Neural progenitor cell (in vitro differentiated cells): ENCODE results near the gene PTPRN2. TPM values are rescaled to one million over a fixed set of nuclear protein-coding genes. Genes with fewer than 3 reads are reported as not detected.
A peak's percentile ranks its signal among the peaks of the same experiment; 100 is the strongest.

ENCODE experiments used
- DNase-seq: peaks from one replicate; pipeline ENCODE4 v3.0.0-alpha.2; 2016; ENCODE audit warnings: low spot score
- H2AFZ ChIP-seq: fragments of 200-600 bp; sonication (generic); replicated peaks from 2 replicates; pipeline ENCODE4 v1.6.1; 2016; ENCODE audit warnings: antibody characterized with exemption
- H3F3A ChIP-seq: fragments of 200-600 bp; sonication (generic); 2 replicates; pipeline ENCODE4 v1.6.1; 2016; ENCODE audit warnings: antibody characterized with exemption, low read depth
- H3K27ac ChIP-seq: fragments of 200-600 bp; sonication (generic); 2 replicates; pipeline ENCODE4 v1.5.1; 2016; ENCODE audit warnings: mild to moderate bottlenecking
- H3K27me3 ChIP-seq: fragments of 200-600 bp; sonication (generic); 2 replicates; pipeline ENCODE4 v1.6.1; 2016; ENCODE audit warnings: mild to moderate bottlenecking, moderate library complexity
- H3K36me3 ChIP-seq: fragments of 200-600 bp; sonication (generic); 2 replicates; pipeline ENCODE4 v1.5.1; 2016
- H3K4me1 ChIP-seq: fragments of 200-600 bp; sonication (generic); 2 replicates; pipeline ENCODE4 v1.6.1; 2016; ENCODE audit warnings: mixed run types
- H3K4me2 ChIP-seq: fragments of 200-600 bp; sonication (generic); 2 replicates; pipeline ENCODE4 v1.6.1; 2016
- H3K4me3 ChIP-seq: fragments of 200-600 bp; sonication (generic); 2 replicates; pipeline ENCODE4 v1.5.1; 2016
- H3K79me2 ChIP-seq: fragments of 200-600 bp; sonication (generic); 2 replicates; pipeline ENCODE4 v1.6.1; 2016; ENCODE audit warnings: low read depth
- H3K9ac ChIP-seq: fragments of 200-600 bp; sonication (generic); 2 replicates; pipeline ENCODE4 v1.6.1; 2016
- H3K9me3 ChIP-seq: fragments of 200-600 bp; sonication (generic); 2 replicates; pipeline ENCODE4 v1.5.1; 2016; ENCODE audit warnings: low read depth
- H4K20me1 ChIP-seq: fragments of 200-600 bp; sonication (generic); 2 replicates; pipeline ENCODE4 v1.6.1; 2016; ENCODE audit warnings: low read depth
- H3K27ac Mint-ChIP-seq: 3 replicates; pipeline ENCODE4 v1.8.0; 2021; ENCODE audit warnings: mixed read lengths
- H3K27me3 Mint-ChIP-seq: 2 replicates; pipeline ENCODE4 v1.8.0; 2022; ENCODE audit warnings: low read depth, mild to moderate bottlenecking, inconsistent platforms, moderate library complexity, mixed read lengths; ENCODE audit not compliant: insufficient read depth
- H3K36me3 Mint-ChIP-seq: 3 replicates; pipeline ENCODE4 v1.8.0; 2021; ENCODE audit warnings: mixed read lengths
- H3K4me1 Mint-ChIP-seq: 3 replicates; pipeline ENCODE4 v1.8.0; 2021; ENCODE audit warnings: mixed read lengths
- H3K4me3 Mint-ChIP-seq: 3 replicates; pipeline ENCODE4 v1.8.0; 2021; ENCODE audit warnings: mild to moderate bottlenecking, moderate library complexity, mixed read lengths
- H3K9me3 Mint-ChIP-seq: 3 replicates; pipeline ENCODE4 v1.8.0; 2020; ENCODE audit warnings: mixed read lengths
- EZH2 ChIP-seq: fragments of 200-600 bp; sonication (generic); IDR thresholded peaks from 2 replicates; pipeline ENCODE4 v1.6.1; 2017; ENCODE audit warnings: antibody characterized with exemption, mild to moderate bottlenecking, moderate library complexity
- EZH2phosphoT487 ChIP-seq: fragments of 200-600 bp; sonication (generic); IDR thresholded peaks from 2 replicates; pipeline ENCODE4 v1.6.1; 2017; ENCODE audit warnings: antibody characterized with exemption
- total RNA-seq: library from RNA; depleted of rRNA; stranded (reverse); fragments of >200 nt; gene quantifications from 2 replicates; pipeline ENCODE4 v1.2.3, GENCODE V29; 2015; ENCODE audit warnings: low replicate concordance
- TF ChIP-seq, protein P1 (sequence below): fragments of 200-600 bp; sonication (generic); IDR thresholded peaks from 2 replicates; pipeline ENCODE4 v1.5.1; 2017; ENCODE audit warnings: antibody characterized with exemption, mild to moderate bottlenecking

PTPRN2 gene
- total RNA-seq, 1 donor from 2014 or later = 3.0 TPM

DNA sequence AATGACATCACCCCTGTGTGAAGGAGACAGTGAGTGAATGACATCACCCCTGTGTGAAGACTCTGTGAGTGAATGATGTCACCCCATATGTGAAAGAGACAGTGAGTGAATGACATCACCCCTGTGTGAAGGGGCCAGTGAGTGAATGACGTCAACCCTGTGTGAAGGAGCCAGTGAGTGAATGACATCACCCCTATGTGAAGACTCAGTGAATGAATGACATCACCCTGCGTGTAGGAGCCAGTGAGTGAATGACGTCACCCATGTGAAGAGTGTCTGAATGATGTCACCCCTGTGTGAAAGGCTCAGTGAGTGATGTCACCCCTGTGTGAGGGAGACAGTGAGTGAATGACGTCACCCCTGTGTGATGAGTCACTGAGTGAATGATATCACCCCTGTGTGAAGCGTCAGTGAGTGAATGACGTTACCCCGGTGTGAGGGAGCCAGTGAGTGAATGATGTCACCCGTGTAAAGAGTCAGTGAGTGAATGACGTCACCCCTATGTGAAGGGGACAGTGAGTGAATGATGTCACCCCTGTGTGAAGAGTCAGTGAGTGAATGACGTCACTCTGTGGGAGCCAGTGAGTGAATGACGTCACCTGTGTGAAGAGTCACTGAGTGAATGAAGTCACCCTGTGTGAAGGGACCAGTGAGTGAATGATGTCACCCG, 478.1 kb downstream of the PTPRN2 start:
- Histone ChIP-seq H3K4me2 (no peak overlapping the region), H3K27ac (no peak overlapping the region), H3F3A (no peaks in the 10 kb centered on the region), H2AFZ (no peak overlapping the region), H3K4me3 (no peak overlapping the region), H3K36me3 (no peaks in the 10 kb centered on the region), H3K79me2 (no peaks in the 10 kb centered on the region), H3K4me1 (peaks cover 7% of the 10 kb centered on the region), H3K9me3 (no peaks in the 10 kb centered on the region), H4K20me1 (no peaks in the 10 kb centered on the region), H3K27me3 (no peaks in the 10 kb centered on the region), H3K9ac (no peak overlapping the region)
- Mint-ChIP-seq H3K9me3 (peaks cover 12% of the 10 kb centered on the region), H3K4me1 (peaks cover 19% of the 10 kb centered on the region), H3K27ac (peak overlapping the region; percentile 8), H3K36me3 (peaks cover 9% of the 10 kb centered on the region), H3K27me3 (peaks cover 14% of the 10 kb centered on the region), H3K4me3 (no peak overlapping the region)
- no peak for DNase-seq
- TF ChIP-seq EZH2 (no peak), EZH2phosphoT487 (no peak)
- TF ChIP-seq, protein P1, sequence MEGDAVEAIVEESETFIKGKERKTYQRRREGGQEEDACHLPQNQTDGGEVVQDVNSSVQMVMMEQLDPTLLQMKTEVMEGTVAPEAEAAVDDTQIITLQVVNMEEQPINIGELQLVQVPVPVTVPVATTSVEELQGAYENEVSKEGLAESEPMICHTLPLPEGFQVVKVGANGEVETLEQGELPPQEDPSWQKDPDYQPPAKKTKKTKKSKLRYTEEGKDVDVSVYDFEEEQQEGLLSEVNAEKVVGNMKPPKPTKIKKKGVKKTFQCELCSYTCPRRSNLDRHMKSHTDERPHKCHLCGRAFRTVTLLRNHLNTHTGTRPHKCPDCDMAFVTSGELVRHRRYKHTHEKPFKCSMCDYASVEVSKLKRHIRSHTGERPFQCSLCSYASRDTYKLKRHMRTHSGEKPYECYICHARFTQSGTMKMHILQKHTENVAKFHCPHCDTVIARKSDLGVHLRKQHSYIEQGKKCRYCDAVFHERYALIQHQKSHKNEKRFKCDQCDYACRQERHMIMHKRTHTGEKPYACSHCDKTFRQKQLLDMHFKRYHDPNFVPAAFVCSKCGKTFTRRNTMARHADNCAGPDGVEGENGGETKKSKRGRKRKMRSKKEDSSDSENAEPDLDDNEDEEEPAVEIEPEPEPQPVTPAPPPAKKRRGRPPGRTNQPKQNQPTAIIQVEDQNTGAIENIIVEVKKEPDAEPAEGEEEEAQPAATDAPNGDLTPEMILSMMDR = no peak

- no peaks in the 10 kb centered on the region for H3F3A ChIP-seq
- peaks cover 7% of the 10 kb centered on the region for H3K4me1 ChIP-seq
- H4K20me1 ChIP-seq = no peaks in the 10 kb centered on the region
- no peaks in the 10 kb centered on the region for H3K9me3 ChIP-seq
- H3K79me2 ChIP-seq = no peaks in the 10 kb centered on the region
- H3K4me2 ChIP-seq = no peak overlapping the region
- H3K9me3 Mint-ChIP-seq = peaks cover 12% of the 10 kb centered on the region
- DNase-seq = no peak
- no peaks in the 10 kb centered on the region for H3K36me3 ChIP-seq
- H2AFZ ChIP-seq = no peak overlapping the region
- TF ChIP-seq, protein P1 = no peak
- TF ChIP-seq EZH2phosphoT487 (no peak), EZH2 (no peak)
- no peak overlapping the region for H3K4me3 Mint-ChIP-seq
- H3K4me1 Mint-ChIP-seq = peaks cover 19% of the 10 kb centered on the region
- H3K36me3 Mint-ChIP-seq = peaks cover 9% of the 10 kb centered on the region
- no peak overlapping the region for H3K27ac ChIP-seq
- H3K27ac Mint-ChIP-seq = no peak overlapping the region
- H3K9ac ChIP-seq = no peak overlapping the region
- H3K4me3 ChIP-seq = no peak overlapping the region
- peaks cover 11% of the 10 kb centered on the region for H3K27me3 Mint-ChIP-seq
- H3K27me3 ChIP-seq = no peaks in the 10 kb centered on the region
These were observed 478.9 kb downstream of the PTPRN2 start for GRCh38 chr7:158108646-158109293.

- Mint-ChIP-seq H3K9me3 (peaks cover 12% of the 10 kb centered on the region), H3K4me1 (peaks cover 19% of the 10 kb centered on the region), H3K27ac (no peak overlapping the region), H3K27me3 (peaks cover 10% of the 10 kb centered on the region), H3K4me3 (no peak overlapping the region), H3K36me3 (peaks cover 9% of the 10 kb centered on the region)
- Histone ChIP-seq H3K27me3 (no peaks in the 10 kb centered on the region), H3K4me2 (no peak overlapping the region), H3K4me1 (peaks cover 7% of the 10 kb centered on the region), H3F3A (no peaks in the 10 kb centered on the region), H2AFZ (no peak overlapping the region), H3K4me3 (no peak overlapping the region), H3K27ac (no peak overlapping the region), H3K79me2 (no peaks in the 10 kb centered on the region), H3K36me3 (no peaks in the 10 kb centered on the region), H3K9ac (no peak overlapping the region), H4K20me1 (no peaks in the 10 kb centered on the region), H3K9me3 (no peaks in the 10 kb centered on the region)
- TF ChIP-seq, protein P1 = no peak
- TF ChIP-seq EZH2phosphoT487 = no peak
- no peak for TF ChIP-seq EZH2
- DNase-seq = no peak
These were observed 479.8 kb downstream of the PTPRN2 start for GRCh38 chr7:158107806-158108205.
